Measurements from ENCODE around the gene C5AR2. TPM values are rescaled to one million over a fixed set of nuclear protein-coding genes. Genes with fewer than 3 reads are reported as not detected.

C5AR2 gene
- total and polyA plus RNA-seq, 2 donors (not counting 1 experiment from before 2014, with no cell fraction given) = 0.25 to 1.2 TPM

- WGBS (ENCODE audit: insufficient coverage) = 95% methylated on average over 45 of the region's 46 CpGs
- Mint-ChIP-seq H3K4me3 (no peak overlapping the region), H3K9me3 (ENCODE audit: insufficient read depth) (no peaks in the 10 kb centered on the region), H3K4me1 (no peaks in the 10 kb centered on the region), H3K27ac (peak overlapping the region; percentile 10), H3K27me3 (peaks cover 18% of the 10 kb centered on the region)
- no peak overlapping the region for H3K4me3 ChIP-seq (ENCODE audit: control extremely low read depth in 1 of 5, extremely low read depth in 1 of 5, insufficient read depth in 1 of 5, low read depth in 2 of 5, low read length in 4 of 5)
- H4K20me1 ChIP-seq (ENCODE audit: control insufficient read depth, insufficient read depth, low read length, poor library complexity, severe bottlenecking) = no peaks in the 10 kb centered on the region
- H3K4me1 ChIP-seq (ENCODE audit: control insufficient read depth in 2 of 2, insufficient read depth in 2 of 2, low read length in 2 of 2) = peaks cover 0 to 4% of the 10 kb centered on the region in 2 donors
- H3K9me3 ChIP-seq (ENCODE audit: control extremely low read depth in 1 of 3, control insufficient read depth in 2 of 3, insufficient read depth in 1 of 3, low read length in 2 of 3) = peaks cover 0 to 13% (median 0%) of the 10 kb centered on the region in 3 donors
- no peak for DNase-seq
- no peak overlapping the region for H3K27ac ChIP-seq (ENCODE audit: low read length in 2 of 2)
- no peak overlapping the region for H2AFZ ChIP-seq (ENCODE audit: insufficient read depth, low read depth, low read length, poor library complexity, severe bottlenecking)
- H3K79me2 ChIP-seq (ENCODE audit: control insufficient read depth, insufficient read depth, low read length) = no peaks in the 10 kb centered on the region
- H3K36me3 ChIP-seq (replicated peaks in 1 of 2; ENCODE audit: control extremely low read depth in 1 of 2, control insufficient read depth in 1 of 2, extremely low read depth in 1 of 2, insufficient read depth in 2 of 2, low read length in 1 of 2) = no peaks in the 10 kb centered on the region
- ChIA-PET CTCF (interaction anchor here (0.6 kb wide), 1 partner anchor 241 kb away, joined by 5 read pairs; no protein-coding TSS in a partner anchor), POLR2A (no interaction called here)
- peaks cover 0 to 11% (median under 1%) of the 10 kb centered on the region in 4 experiments for H3K27me3 ChIP-seq (replicated peaks in 1 of 4; ENCODE audit: control extremely low read depth in 1 of 4, control insufficient read depth in 3 of 4, insufficient read depth in 4 of 4, low read length in 3 of 4)
- ATAC-seq (ENCODE audit: low read depth) = no peak
- TF ChIP-seq CTCF (IDR thresholded peaks at IDR 0.05) = no peak
- no peak for TF ChIP-seq EZH2 (IDR thresholded peaks at IDR 0.05; ENCODE audit: borderline replicate concordance, insufficient read depth, low read depth, low read length, poor library complexity, severe bottlenecking)
- intact Hi-C loops (cut with micrococcal nuclease) = no loop called here
- H3K4me2 ChIP-seq (replicated peaks; ENCODE audit: low read depth, low read length, poor library complexity, severe bottlenecking) = no peak overlapping the region
- H3K9ac ChIP-seq (ENCODE audit: low read length) = no peak overlapping the region
Measured at GRCh38 chr19:47319923-47320871, 11.8 kb upstream of the C5AR2 start.

- Histone ChIP-seq H3K4me3 (ENCODE audit: control extremely low read depth in 1 of 5, extremely low read depth in 1 of 5, insufficient read depth in 1 of 5, low read depth in 2 of 5, low read length in 4 of 5) (no peak overlapping the region), H3K36me3 (replicated peaks in 1 of 2; ENCODE audit: control extremely low read depth in 1 of 2, control insufficient read depth in 1 of 2, extremely low read depth in 1 of 2, insufficient read depth in 2 of 2, low read length in 1 of 2) (no peaks in the 10 kb centered on the region), H3K27me3 (replicated peaks in 1 of 4; ENCODE audit: control extremely low read depth in 1 of 4, control insufficient read depth in 3 of 4, insufficient read depth in 4 of 4, low read length in 3 of 4) (peaks cover 0 to 10% (median 2%) of the 10 kb centered on the region in 4 experiments), H3K4me2 (replicated peaks; ENCODE audit: low read depth, low read length, poor library complexity, severe bottlenecking) (no peak overlapping the region), H3K9me3 (ENCODE audit: control extremely low read depth in 1 of 3, control insufficient read depth in 2 of 3, insufficient read depth in 1 of 3, low read length in 2 of 3) (peaks cover 0 to 6% (median 0%) of the 10 kb centered on the region in 3 donors), H3K27ac (ENCODE audit: low read length in 2 of 2) (no peak overlapping the region), H3K9ac (ENCODE audit: low read length) (no peak overlapping the region), H4K20me1 (ENCODE audit: control insufficient read depth, insufficient read depth, low read length, poor library complexity, severe bottlenecking) (no peaks in the 10 kb centered on the region), H2AFZ (ENCODE audit: insufficient read depth, low read depth, low read length, poor library complexity, severe bottlenecking) (no peak overlapping the region), H3K79me2 (ENCODE audit: control insufficient read depth, insufficient read depth, low read length) (no peaks in the 10 kb centered on the region), H3K4me1 (ENCODE audit: control insufficient read depth in 2 of 2, insufficient read depth in 2 of 2, low read length in 2 of 2) (peaks cover 0 to 4% of the 10 kb centered on the region in 2 donors)
- Mint-ChIP-seq H3K4me1 (no peaks in the 10 kb centered on the region), H3K4me3 (no peak overlapping the region), H3K27ac (no peak overlapping the region), H3K9me3 (ENCODE audit: insufficient read depth) (no peaks in the 10 kb centered on the region), H3K27me3 (peaks cover 18% of the 10 kb centered on the region)
- ATAC-seq (ENCODE audit: low read depth) (no peak), DNase-seq (no peak)
- TF ChIP-seq CTCF (IDR thresholded peaks at IDR 0.05) (no peak), EZH2 (IDR thresholded peaks at IDR 0.05; ENCODE audit: borderline replicate concordance, insufficient read depth, low read depth, low read length, poor library complexity, severe bottlenecking) (no peak)
- CTCF ChIA-PET = no interaction called here
- intact Hi-C loops (cut with micrococcal nuclease) = no loop called here
- POLR2A ChIA-PET = no interaction called here
- WGBS (ENCODE audit: insufficient coverage) = no CpG with 5 or more reads among the region's 1 CpG
Measured at GRCh38 chr19:47321630-47322029, 10.3 kb upstream of the C5AR2 start.
